MM.1S (cell line): Measurements from ENCODE around the gene ADAM23.

Source experiments
- CTCF ChIP-seq: fragments of 300-600 bp; sonication (generic); IDR thresholded peaks from 2 replicates; pipeline ENCODE4 v1.5.1; 2016; ENCODE audit warnings: antibody characterized with exemption, low read length, mixed read lengths
- EZH2 ChIP-seq: fragments of 300-600 bp; sonication (generic); optimal IDR thresholded peaks from 2 replicates; pipeline ENCODE3; 2017; ENCODE audit warnings: low read depth, mild to moderate bottlenecking, antibody characterized with exemption, low read length, mixed read lengths
- EZH2phosphoT487 ChIP-seq: fragments of 300-600 bp; sonication (generic); IDR thresholded peaks from 2 replicates; pipeline ENCODE4 v1.6.1; 2018; ENCODE audit warnings: antibody characterized with exemption, low read length

GRCh38 chr2:206631340-206631739, 188.0 kb downstream of the ADAM23 start:
- no peak for TF ChIP-seq CTCF
- TF ChIP-seq EZH2phosphoT487, result no peak
- TF ChIP-seq EZH2, result no peak
